Chondrocyte (in vitro differentiated cells): Measurements from ENCODE around the gene MSRB3. TPM values are rescaled to one million over a fixed set of nuclear protein-coding genes. Genes with fewer than 3 reads are reported as not detected.

Source experiments
- DNase-seq: peaks from one replicate; pipeline ENCODE4 v3.0.0; 2021; ENCODE audit warnings: mixed read lengths, low spot score
- H3K27ac Mint-ChIP-seq: one replicate; pipeline ENCODE4 v1.8.0; 2021; ENCODE audit warnings: mild to moderate bottlenecking, moderate library complexity, mixed read lengths; ENCODE audit not compliant: unreplicated experiment
- H3K27me3 Mint-ChIP-seq: 2 replicates; pipeline ENCODE4 v1.8.0; 2021; ENCODE audit warnings: low read depth, mixed read lengths
- H3K36me3 Mint-ChIP-seq: 2 replicates; pipeline ENCODE4 v1.8.0; 2021; ENCODE audit warnings: low read depth, mixed read lengths
- H3K4me1 Mint-ChIP-seq: 2 replicates; pipeline ENCODE4 v1.8.0; 2021; ENCODE audit warnings: low read depth, mild to moderate bottlenecking, mixed read lengths
- H3K4me3 Mint-ChIP-seq: one replicate; pipeline ENCODE4 v1.8.0; 2021; ENCODE audit warnings: mild to moderate bottlenecking, moderate library complexity, mixed read lengths; ENCODE audit not compliant: unreplicated experiment
- H3K9me3 Mint-ChIP-seq: 2 replicates; pipeline ENCODE4 v1.8.0; 2021; ENCODE audit warnings: low read depth, mixed read lengths
- total RNA-seq: library from RNA; stranded (reverse); gene quantifications from 3 replicates; pipeline ENCODE4 v1.2.1, GENCODE V29; 2021
- TF ChIP-seq, protein P1 (sequence below): fragments of 200-600 bp; sonication (generic); IDR thresholded peaks from 2 replicates; pipeline ENCODE4 v1.5.0; 2021; ENCODE audit warnings: antibody characterized with exemption, mild to moderate bottlenecking, moderate library complexity

The MSRB3 gene
- total RNA-seq, 1 donor from 2014 or later: 160 TPM

- no peaks in the 10 kb centered on the region for H3K36me3 Mint-ChIP-seq
- H3K27me3 Mint-ChIP-seq: no peaks in the 10 kb centered on the region
- H3K9me3 Mint-ChIP-seq: peaks cover 3% of the 10 kb centered on the region
- H3K4me1 Mint-ChIP-seq: peaks cover 16% of the 10 kb centered on the region
- no peak overlapping the region for H3K4me3 Mint-ChIP-seq
- no peak overlapping the region for H3K27ac Mint-ChIP-seq
- TF ChIP-seq, protein P1, sequence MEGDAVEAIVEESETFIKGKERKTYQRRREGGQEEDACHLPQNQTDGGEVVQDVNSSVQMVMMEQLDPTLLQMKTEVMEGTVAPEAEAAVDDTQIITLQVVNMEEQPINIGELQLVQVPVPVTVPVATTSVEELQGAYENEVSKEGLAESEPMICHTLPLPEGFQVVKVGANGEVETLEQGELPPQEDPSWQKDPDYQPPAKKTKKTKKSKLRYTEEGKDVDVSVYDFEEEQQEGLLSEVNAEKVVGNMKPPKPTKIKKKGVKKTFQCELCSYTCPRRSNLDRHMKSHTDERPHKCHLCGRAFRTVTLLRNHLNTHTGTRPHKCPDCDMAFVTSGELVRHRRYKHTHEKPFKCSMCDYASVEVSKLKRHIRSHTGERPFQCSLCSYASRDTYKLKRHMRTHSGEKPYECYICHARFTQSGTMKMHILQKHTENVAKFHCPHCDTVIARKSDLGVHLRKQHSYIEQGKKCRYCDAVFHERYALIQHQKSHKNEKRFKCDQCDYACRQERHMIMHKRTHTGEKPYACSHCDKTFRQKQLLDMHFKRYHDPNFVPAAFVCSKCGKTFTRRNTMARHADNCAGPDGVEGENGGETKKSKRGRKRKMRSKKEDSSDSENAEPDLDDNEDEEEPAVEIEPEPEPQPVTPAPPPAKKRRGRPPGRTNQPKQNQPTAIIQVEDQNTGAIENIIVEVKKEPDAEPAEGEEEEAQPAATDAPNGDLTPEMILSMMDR: no peak
- DNase-seq: no peak
Measured at GRCh38 chr12:65490250-65490649, 211.8 kb downstream of the MSRB3 start.

DNA sequence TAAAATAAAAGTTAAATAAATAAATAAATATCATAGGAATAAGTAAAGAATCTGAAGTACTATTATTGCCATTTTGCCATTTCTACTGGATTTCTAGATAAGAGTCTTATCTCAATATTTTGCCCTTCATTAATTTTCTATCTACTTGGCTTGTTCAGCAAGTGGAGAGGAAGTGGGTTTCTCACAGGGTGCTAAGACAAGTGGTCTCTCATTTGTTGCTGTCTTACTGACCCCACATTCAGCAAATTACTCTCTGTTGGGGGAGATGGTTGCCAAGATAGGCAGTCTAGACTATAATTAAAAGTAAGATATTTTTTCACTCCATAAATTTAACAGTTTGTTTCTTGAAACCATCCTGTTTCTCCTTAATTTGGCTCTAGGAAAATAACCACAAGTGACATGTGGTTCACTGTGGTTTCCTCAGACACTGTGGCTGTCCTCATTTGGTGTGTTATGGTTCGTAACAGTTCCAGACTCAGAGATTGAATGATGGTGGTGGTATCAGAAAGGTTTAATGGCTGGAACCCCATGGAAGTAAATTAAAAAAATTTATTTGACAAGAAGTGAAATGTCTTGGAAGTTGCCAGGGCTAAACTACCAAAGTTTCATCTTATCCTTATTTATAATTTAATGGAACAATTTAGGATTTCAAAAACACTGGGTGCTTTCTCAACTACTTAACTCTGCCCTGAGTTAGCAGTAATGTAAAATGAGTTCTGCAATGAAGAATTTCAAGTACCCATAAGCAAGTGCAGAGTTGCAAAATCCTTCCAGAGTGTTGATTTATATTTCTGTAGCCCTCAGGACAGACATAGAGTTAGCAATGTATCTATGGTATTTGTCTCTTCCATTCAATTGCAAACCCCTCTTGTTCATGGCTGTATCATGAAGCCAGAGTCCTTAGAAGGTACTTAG is 214.8 kb downstream of the MSRB3 start:
- Mint-ChIP-seq H3K4me1 (peaks cover 26% of the 10 kb centered on the region), H3K9me3 (peaks cover 2% of the 10 kb centered on the region), H3K36me3 (no peaks in the 10 kb centered on the region), H3K27me3 (no peaks in the 10 kb centered on the region), H3K4me3 (no peak overlapping the region), H3K27ac (no peak overlapping the region)
- TF ChIP-seq, protein P1: no peak
- no peak for DNase-seq

DNA sequence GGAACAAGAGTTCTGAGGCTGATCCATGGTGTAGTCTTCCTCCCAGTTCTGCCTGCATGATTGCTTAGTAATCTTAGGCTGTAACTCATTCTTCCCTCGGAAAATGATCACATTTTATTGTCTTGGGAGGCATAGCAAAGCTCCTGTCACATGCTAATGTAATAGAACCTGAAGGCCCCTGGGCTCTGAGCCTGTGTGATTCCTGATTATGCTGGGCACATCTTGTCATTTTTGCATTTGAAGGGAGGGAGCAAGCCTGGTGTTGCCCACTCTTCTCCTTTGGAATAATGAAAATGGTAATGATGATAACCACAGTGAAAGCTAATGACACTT is 215.4 kb downstream of the MSRB3 start:
- Mint-ChIP-seq H3K27me3 (no peaks in the 10 kb centered on the region), H3K4me1 (peaks cover 26% of the 10 kb centered on the region), H3K9me3 (peaks cover 2% of the 10 kb centered on the region), H3K36me3 (no peaks in the 10 kb centered on the region), H3K4me3 (no peak overlapping the region), H3K27ac (no peak overlapping the region)
- TF ChIP-seq, protein P1: no peak
- no peak for DNase-seq

DNA sequence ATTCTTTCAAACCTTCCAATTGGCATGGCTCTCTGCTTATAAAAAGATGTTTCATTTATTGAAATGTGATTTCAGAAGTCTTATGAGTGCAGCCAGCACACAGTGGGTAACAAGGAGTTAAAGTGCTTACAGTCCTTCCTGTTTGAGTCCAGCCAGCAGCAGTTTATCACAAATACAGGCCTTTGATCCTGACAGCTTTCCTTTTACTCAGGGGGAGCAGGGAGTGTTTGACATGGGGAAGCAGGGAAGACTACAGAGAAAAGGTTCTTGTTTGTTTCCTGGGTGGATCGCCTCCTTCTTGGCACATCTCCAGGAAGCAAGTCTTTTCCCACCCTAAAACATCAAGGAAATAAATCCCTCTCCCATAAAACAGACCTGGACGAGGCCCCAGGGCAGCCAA is 216.1 kb downstream of the MSRB3 start:
- no peak for DNase-seq
- Mint-ChIP-seq H3K27ac (no peak overlapping the region), H3K9me3 (peaks cover 2% of the 10 kb centered on the region), H3K4me1 (peaks cover 26% of the 10 kb centered on the region), H3K4me3 (no peak overlapping the region), H3K36me3 (no peaks in the 10 kb centered on the region), H3K27me3 (no peaks in the 10 kb centered on the region)
- TF ChIP-seq, protein P1: no peak

- peaks cover 2% of the 10 kb centered on the region for H3K9me3 Mint-ChIP-seq
- H3K36me3 Mint-ChIP-seq: no peaks in the 10 kb centered on the region
- H3K27me3 Mint-ChIP-seq: no peaks in the 10 kb centered on the region
- no peak overlapping the region for H3K27ac Mint-ChIP-seq
- H3K4me1 Mint-ChIP-seq: peaks cover 26% of the 10 kb centered on the region
- TF ChIP-seq, protein P1: no peak
- no peak overlapping the region for H3K4me3 Mint-ChIP-seq
- DNase-seq: no peak
Measured at GRCh38 chr12:65495233-65495632, 216.8 kb downstream of the MSRB3 start.
